Erythroblast (primary cell): Measurements from ENCODE around the gene SNX25.

Experiments
- GATA1 ChIP-seq: IDR thresholded peaks from 2 replicates; pipeline ENCODE4 v1.6.1; 2011; ENCODE audit warnings: low read depth, mild to moderate bottlenecking, control low read depth, low read length, moderate library complexity
- POLR2A ChIP-seq: IDR thresholded peaks from 2 replicates; pipeline ENCODE4 v1.6.1; 2011; ENCODE audit warnings: mild to moderate bottlenecking, low read length

DNA sequence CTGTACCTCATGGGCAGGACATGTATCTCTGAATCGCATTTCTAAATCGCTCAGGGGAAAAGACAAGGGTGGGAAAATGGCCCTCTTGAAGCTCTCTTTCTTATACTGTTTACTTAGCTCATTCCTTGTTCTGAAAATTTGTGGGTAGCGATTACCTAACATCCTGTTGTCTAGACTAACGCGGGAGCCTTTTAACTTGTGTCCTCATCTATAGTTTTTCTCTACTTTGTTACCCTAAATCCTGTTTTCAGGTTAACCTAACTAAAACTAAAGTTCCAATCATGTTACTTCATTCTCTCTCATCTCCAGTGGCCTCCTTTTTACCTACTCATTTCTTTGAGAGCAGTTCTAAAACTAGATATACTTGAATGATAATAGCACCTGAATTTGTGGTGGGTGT, 45.0 kb downstream of the SNX25 start:
- no peak for TF ChIP-seq POLR2A
- TF ChIP-seq GATA1, result no peak
